ENCODE data around the gene FBXL14. TPM values are rescaled to one million over a fixed set of nuclear protein-coding genes. Genes with fewer than 3 reads are reported as not detected.
A peak's percentile ranks its signal among the peaks of the same experiment; 100 is the strongest.

FBXL14 gene
- total and polyA plus RNA-seq, 12 donors = 1.5 to 8.4 (median 6.5) TPM

DNA sequence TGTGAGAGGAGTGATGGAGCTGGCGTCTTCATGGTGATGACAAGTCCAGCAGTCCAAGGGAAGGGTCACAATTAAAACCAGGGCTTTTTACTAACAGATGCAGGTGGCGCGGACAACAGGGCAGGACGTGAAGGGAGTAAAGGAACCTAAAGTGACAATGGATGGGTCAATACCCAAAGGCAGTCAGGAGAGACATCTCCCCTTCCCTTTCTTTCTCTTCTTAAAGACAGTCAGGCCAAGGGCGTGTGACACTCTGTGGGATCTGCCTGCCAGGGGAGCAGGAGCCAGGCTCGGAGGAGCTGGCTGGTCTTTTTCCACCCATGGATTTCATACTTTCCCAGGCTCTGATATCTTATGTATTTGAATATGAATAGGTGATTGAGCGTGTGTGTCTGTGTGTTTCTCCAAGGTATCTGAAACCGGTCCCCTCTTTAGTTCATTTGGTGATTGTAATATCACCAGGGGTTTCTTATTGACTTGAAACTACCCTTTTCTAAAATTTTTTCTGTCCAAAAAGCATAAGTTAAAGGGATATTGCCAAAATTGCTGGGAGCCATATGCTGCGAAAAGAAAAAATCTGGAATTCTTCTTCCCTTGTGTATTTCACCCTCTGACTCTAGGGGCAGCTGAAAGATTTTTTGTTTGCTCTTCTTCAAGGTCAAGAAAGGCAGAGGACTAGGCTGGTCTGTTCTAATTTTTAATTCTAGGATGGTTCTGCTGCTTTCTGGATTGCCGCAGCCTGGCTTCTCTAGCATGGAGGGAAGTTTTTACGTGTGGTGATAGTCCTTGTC, 61.8 kb downstream of the FBXL14 start:
- no peak for ATAC-seq
- H3K27me3 ChIP-seq = peaks cover 9 to 92% (median 50%) of the 10 kb centered on the region in 7 donors
- intact Hi-C loops (cut with DNase I) = no loop called here
- H3K27ac ChIP-seq = no peak overlapping the region
- no peak overlapping the region for H3K4me3 ChIP-seq
- DNase-seq = no peak
- 82 to 85% methylated on average over 11 of the region's 11 CpGs for WGBS, 2 donors
- TF ChIP-seq, protein P1, sequence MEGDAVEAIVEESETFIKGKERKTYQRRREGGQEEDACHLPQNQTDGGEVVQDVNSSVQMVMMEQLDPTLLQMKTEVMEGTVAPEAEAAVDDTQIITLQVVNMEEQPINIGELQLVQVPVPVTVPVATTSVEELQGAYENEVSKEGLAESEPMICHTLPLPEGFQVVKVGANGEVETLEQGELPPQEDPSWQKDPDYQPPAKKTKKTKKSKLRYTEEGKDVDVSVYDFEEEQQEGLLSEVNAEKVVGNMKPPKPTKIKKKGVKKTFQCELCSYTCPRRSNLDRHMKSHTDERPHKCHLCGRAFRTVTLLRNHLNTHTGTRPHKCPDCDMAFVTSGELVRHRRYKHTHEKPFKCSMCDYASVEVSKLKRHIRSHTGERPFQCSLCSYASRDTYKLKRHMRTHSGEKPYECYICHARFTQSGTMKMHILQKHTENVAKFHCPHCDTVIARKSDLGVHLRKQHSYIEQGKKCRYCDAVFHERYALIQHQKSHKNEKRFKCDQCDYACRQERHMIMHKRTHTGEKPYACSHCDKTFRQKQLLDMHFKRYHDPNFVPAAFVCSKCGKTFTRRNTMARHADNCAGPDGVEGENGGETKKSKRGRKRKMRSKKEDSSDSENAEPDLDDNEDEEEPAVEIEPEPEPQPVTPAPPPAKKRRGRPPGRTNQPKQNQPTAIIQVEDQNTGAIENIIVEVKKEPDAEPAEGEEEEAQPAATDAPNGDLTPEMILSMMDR (IDR thresholded peaks at IDR 0.05) = no peak
- peaks cover 0 to 26% (median 5%) of the 10 kb centered on the region in 9 donors for H3K4me1 ChIP-seq
- no peaks in the 10 kb centered on the region for H3K9me3 ChIP-seq
- no peaks in the 10 kb centered on the region for H3K36me3 ChIP-seq

DNA sequence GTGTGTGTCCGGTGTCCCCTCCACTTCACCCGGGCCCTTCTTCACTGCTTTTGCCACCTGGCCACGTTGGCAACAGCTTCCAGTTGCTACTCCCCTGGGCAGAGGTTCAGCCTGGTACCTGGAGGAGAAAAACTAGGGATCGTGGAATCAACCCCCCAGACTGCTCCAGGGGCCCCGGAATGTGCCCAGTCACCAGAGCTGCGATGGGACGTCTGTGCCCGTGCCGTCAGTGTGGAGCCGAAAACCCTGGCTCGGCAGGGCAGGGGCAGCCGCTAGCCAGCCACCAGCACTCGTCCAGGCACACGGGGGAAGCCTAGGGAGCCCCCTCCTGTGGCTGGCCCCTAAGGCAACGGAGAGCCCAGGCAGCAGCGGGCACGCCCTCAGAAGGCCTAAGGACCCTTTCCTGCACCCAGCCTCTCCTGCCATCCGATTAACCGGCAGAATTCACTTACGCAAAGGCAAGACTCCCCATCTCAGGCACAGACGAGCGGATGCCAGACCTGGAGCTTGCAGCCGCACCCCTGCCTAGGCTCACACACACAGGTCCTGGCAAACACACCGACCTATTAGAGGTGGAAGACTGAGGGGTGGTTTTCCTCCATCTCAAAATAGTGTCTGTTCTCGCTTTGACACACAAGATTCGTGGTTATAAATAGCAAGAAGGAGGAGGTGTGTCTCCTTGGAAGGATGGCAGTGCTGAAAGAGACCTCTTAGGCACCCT, 62.6 kb downstream of the FBXL14 start:
- 55 to 67% methylated on average over 26 of the region's 26 CpGs for WGBS, 2 donors
- Histone ChIP-seq H3K27me3 (peaks cover 9 to 91% (median 51%) of the 10 kb centered on the region in 7 donors), H3K27ac (no peak overlapping the region), H3K36me3 (no peaks in the 10 kb centered on the region), H3K9me3 (no peaks in the 10 kb centered on the region), H3K4me1 (peaks cover 0 to 26% (median 5%) of the 10 kb centered on the region in 9 donors), H3K4me3 (peak overlapping the region in 9 of 10 donors; percentile 37 to 68 (median 55))
- TF ChIP-seq, protein P1 (IDR thresholded peaks at IDR 0.05) = no peak
- DNase-seq (no peak), ATAC-seq (peak in 1 of 8 donors; percentile 24)
- intact Hi-C loops (cut with DNase I) = no loop called here

DNA sequence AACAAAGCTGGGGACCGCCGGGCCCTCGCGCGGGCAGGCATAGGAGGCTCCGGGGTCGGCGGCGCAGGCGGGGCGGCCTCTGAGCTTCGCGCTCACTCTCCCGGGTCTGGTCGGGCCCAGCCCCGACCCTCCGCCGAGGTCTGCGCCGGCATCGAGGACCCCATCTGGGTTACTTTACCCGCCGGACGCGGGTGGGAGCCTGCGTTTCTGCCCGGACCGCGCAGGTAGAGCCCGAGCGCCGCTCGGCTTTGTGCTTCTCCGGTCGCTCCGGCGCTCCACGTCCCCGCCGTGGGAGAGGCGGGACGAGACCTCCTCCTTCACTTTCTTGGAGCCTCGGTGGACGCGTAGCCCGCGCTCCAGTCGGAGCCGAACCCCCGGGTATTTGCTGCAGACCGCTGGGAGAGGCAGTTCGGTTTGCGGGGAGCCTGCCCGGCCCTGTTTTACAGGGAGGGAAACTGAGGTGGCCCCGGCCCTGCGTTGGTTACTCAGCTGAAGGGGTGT, 63.2 kb downstream of the FBXL14 start:
- no peak overlapping the region for H3K27ac ChIP-seq
- peaks cover 0 to 26% (median 5%) of the 10 kb centered on the region in 9 donors for H3K4me1 ChIP-seq
- peak overlapping the region; percentile 25 to 68 (median 54) for H3K4me3 ChIP-seq
- ATAC-seq (peak in 4 of 8 donors; percentile 18 to 43 (median 34)), DNase-seq (no peak)
- intact Hi-C loops (cut with DNase I) = no loop called here
- WGBS, 2 donors = 3 to 4% methylated on average over 55 to 56 of the region's 56 CpGs
- H3K36me3 ChIP-seq = no peaks in the 10 kb centered on the region
- peaks cover 9 to 90% (median 47%) of the 10 kb centered on the region in 7 donors for H3K27me3 ChIP-seq
- H3K9me3 ChIP-seq = no peaks in the 10 kb centered on the region
- TF ChIP-seq, protein P1 (IDR thresholded peaks at IDR 0.05) = no peak

DNA sequence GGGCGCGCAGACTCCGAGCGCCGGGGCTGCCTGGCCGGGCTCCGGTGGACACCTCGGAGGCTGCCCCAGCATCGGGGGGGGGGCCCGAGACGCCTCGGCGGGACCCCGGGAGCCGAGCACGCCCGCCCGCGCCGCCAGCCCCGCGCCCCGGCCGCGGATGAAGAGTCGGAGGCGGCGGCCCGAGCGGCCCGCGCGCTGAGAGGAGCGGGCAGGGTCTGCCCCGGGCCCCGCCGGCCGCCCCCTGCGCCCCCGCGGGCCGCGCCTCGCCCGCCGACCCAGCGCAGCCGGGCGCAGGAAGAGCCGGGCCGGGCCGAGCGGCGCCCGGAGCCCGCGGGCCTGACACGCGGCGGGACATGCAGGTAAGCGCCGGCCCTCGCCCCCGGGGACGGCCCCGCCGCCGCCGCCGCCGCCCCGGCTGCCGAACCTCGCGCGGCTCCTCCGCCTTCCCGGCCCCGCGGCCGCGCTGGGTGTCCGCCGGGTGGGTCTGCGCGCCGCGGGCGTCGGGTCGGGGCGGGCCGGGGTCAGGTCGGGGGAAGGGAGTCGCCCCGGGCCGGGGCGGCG, 63.7 kb downstream of the FBXL14 start:
- DNase-seq (no peak), ATAC-seq (peak in 1 of 8 donors; percentile 42)
- Histone ChIP-seq H3K9me3 (no peaks in the 10 kb centered on the region), H3K4me3 (peak overlapping the region; percentile 25 to 68 (median 54)), H3K27me3 (peaks cover 9 to 90% (median 51%) of the 10 kb centered on the region in 7 donors), H3K4me1 (peaks cover 0 to 26% (median 5%) of the 10 kb centered on the region in 9 donors), H3K36me3 (no peaks in the 10 kb centered on the region), H3K27ac (no peak overlapping the region)
- WGBS, 2 donors = 0 to 1% methylated on average over 25 to 98 of the region's 99 CpGs
- TF ChIP-seq, protein P1 (IDR thresholded peaks at IDR 0.05) = no peak
- intact Hi-C loops (cut with DNase I) = no loop called here

All from heart right ventricle (tissue), 16 donors.